IMR-90 (cell line): ENCODE measurements around the gene GNG7. TPM values are rescaled to one million over a fixed set of nuclear protein-coding genes. Genes with fewer than 3 reads are reported as not detected.
"Not testable (repeated sequence)": the region's sequence is repeated elsewhere in the genome, so short reads cannot be mapped to it uniquely, and the experiment has no call there.

Experiments used
- ATAC-seq: fragments of 200-7000 bp; cut with Tn5 transposase; 2 replicates; pipeline ENCODE4 v1.9.1; 2020; ENCODE audit warnings: low read depth, mild to moderate bottlenecking, moderate library complexity
- BruUV-seq: library from RNA; stranded (reverse); fragments of 400-500 nt; replicated peaks from 2 replicates; lab custom pipeline; 2021; lab: Mats Ljungman, UMichigan
- CTCF ChIA-PET: fragments of 300-600 bp; formaldehyde crosslinking; extraction: SDS; loops from one replicate; lab custom pipeline; 2021; ENCODE audit warnings: antibody characterized with exemption; lab: Yijun Ruan, JAX
- POLR2A ChIA-PET: fragments of 300-600 bp; sonication (Branson Sonifier 250); formaldehyde crosslinking; loops from one replicate; lab custom pipeline; 2022; ENCODE audit warnings: antibody characterized with exemption; ENCODE audit not compliant: unreplicated experiment; lab: Charles Lee
- DNase-seq: peaks from one replicate; pipeline ENCODE4 v3.0.0; 2013
- H2AFZ ChIP-seq: replicated peaks from 2 replicates; pipeline ENCODE3; 2013; ENCODE audit warnings: low read length, mild to moderate bottlenecking; ENCODE audit not compliant: poor library complexity
- H2AK5ac ChIP-seq: 2 replicates; pipeline ENCODE4 v1.6.1; 2013; ENCODE audit warnings: low read depth, low read length, inconsistent platforms
- H2AK9ac ChIP-seq: replicated peaks from 2 replicates; pipeline ENCODE3; 2013; ENCODE audit warnings: mild to moderate bottlenecking, low read depth, low read length, moderate library complexity; ENCODE audit not compliant: poor library complexity
- H2BK120ac ChIP-seq: 2 replicates; pipeline ENCODE4 v1.6.1; 2013; ENCODE audit warnings: low read depth, low read length, inconsistent platforms
- H2BK15ac ChIP-seq: 3 replicates; pipeline ENCODE4 v1.6.1; 2013; ENCODE audit warnings: low read depth, low read length, inconsistent platforms
- H2BK20ac ChIP-seq: 2 replicates; pipeline ENCODE4 v1.6.1; 2013; ENCODE audit warnings: low read depth, mild to moderate bottlenecking, inconsistent platforms, low read length, moderate library complexity
- H2BK5ac ChIP-seq: 2 replicates; pipeline ENCODE4 v1.6.1; 2013; ENCODE audit warnings: mild to moderate bottlenecking, low read depth, low read length, inconsistent platforms; ENCODE audit not compliant: poor library complexity, severe bottlenecking
- H3K14ac ChIP-seq: replicated peaks from 2 replicates; pipeline ENCODE4 v1.6.1; 2013; ENCODE audit warnings: low read depth, low read length, inconsistent platforms
- H3K18ac ChIP-seq: 2 replicates; pipeline ENCODE4 v1.6.1; 2013; ENCODE audit warnings: low read depth, low read length, control low read depth
- H3K23ac ChIP-seq: 2 replicates; pipeline ENCODE4 v1.6.1; 2013; ENCODE audit warnings: low read depth, low read length, inconsistent platforms
- H3K27ac ChIP-seq: 2 replicates; pipeline ENCODE4 v1.5.1; 2013; ENCODE audit warnings: mild to moderate bottlenecking, control low read depth, low read length; ENCODE audit not compliant: insufficient read depth
- H3K27me3 ChIP-seq: 2 replicates; pipeline ENCODE4 v1.6.1; 2013; ENCODE audit warnings: low read length; ENCODE audit not compliant: control insufficient read depth, insufficient read depth
- H3K36me3 ChIP-seq: 2 replicates; pipeline ENCODE4 v1.6.1; 2013; ENCODE audit warnings: low read length, mixed read lengths; ENCODE audit not compliant: control insufficient read depth, insufficient read depth
- H3K4ac ChIP-seq: 2 replicates; pipeline ENCODE4 v1.6.1; 2013; ENCODE audit warnings: low read depth, low read length, inconsistent platforms
- H3K4me1 ChIP-seq: 2 replicates; pipeline ENCODE4 v1.6.1; 2013; ENCODE audit warnings: low read length, mixed read lengths; ENCODE audit not compliant: control insufficient read depth, insufficient read depth
- H3K4me2 ChIP-seq: 2 replicates; pipeline ENCODE4 v1.6.1; 2013; ENCODE audit warnings: low read depth, mild to moderate bottlenecking, control low read depth, low read length, moderate library complexity
- H3K4me3 ChIP-seq: 2 replicates; pipeline ENCODE4 v1.5.1; 2013; ENCODE audit warnings: low read depth, mild to moderate bottlenecking, control low read depth, low read length, moderate library complexity; ENCODE audit not compliant: insufficient read depth
- H3K56ac ChIP-seq: 2 replicates; pipeline ENCODE4 v1.6.1; 2013; ENCODE audit warnings: low read length, inconsistent platforms; ENCODE audit not compliant: insufficient read depth; ENCODE audit errors: extremely low read depth
- H3K79me1 ChIP-seq, 2 experiments: 2 replicates each; pipeline ENCODE4 v1.6.1; 2013; ENCODE audit warnings: low read length in 2 of 2, inconsistent platforms in 1 of 2, low read depth in 1 of 2
- H3K9ac ChIP-seq: 2 replicates; pipeline ENCODE4 v1.6.1; 2013; ENCODE audit warnings: low read depth, low read length, control low read depth
- H3K9me1 ChIP-seq: 2 replicates; pipeline ENCODE4 v1.6.1; 2013; ENCODE audit warnings: low read length, inconsistent platforms; ENCODE audit not compliant: insufficient read depth
- H3K9me3 ChIP-seq: 2 replicates; pipeline ENCODE4 v1.6.1; 2013; ENCODE audit warnings: low read length; ENCODE audit not compliant: control insufficient read depth, insufficient read depth
- H4K20me1 ChIP-seq: 2 replicates; pipeline ENCODE4 v1.6.1; 2013; ENCODE audit warnings: low read length, inconsistent platforms; ENCODE audit not compliant: insufficient read depth
- H4K5ac ChIP-seq: 2 replicates; pipeline ENCODE4 v1.6.1; 2013; ENCODE audit warnings: mild to moderate bottlenecking, low read depth, low read length, control low read depth
- H4K8ac ChIP-seq, 2 experiments: 2 replicates each; pipeline ENCODE4 v1.6.1; 2013; ENCODE audit warnings: low read depth in 2 of 2, low read length in 2 of 2, control low read depth in 1 of 2, inconsistent platforms in 1 of 2
- H4K91ac ChIP-seq: 2 replicates; pipeline ENCODE4 v1.6.1; 2013; ENCODE audit warnings: low read depth, low read length, inconsistent platforms; ENCODE audit not compliant: insufficient read depth
- CHD1 ChIP-seq: IDR thresholded peaks from 2 replicates; pipeline ENCODE4 v1.6.1; 2012; ENCODE audit warnings: low read depth, low read length, improper control_type of control experiment
- FOS ChIP-seq: fragments of 150-350 bp; IDR thresholded peaks from 2 replicates; pipeline ENCODE4 v1.6.1; 2016; ENCODE audit warnings: low read depth, low read length
- MAZ ChIP-seq: IDR thresholded peaks from 2 replicates; pipeline ENCODE4 v1.6.1; 2012; ENCODE audit warnings: low read depth, mild to moderate bottlenecking, low read length, improper control_type of control experiment, moderate library complexity, borderline replicate concordance
- RAD21 ChIP-seq: IDR thresholded peaks from 2 replicates; pipeline ENCODE4 v1.6.1; 2012; ENCODE audit warnings: low read length, improper control_type of control experiment
- SMC3 ChIP-seq: fragments of 150-350 bp; IDR thresholded peaks from 2 replicates; pipeline ENCODE4 v1.6.1; 2016; ENCODE audit warnings: low read depth, mild to moderate bottlenecking, antibody characterized with exemption, low read length, moderate library complexity
- WGBS, 2 experiments: methylation state at CpG; one replicate each; pipeline versions ENCODE4 v1.1.5 to v1.1.7; 2013; ENCODE audit warnings: missing lambda C conversion rate in 2 of 2; ENCODE audit not compliant: insufficient read length in 1 of 2; ENCODE audit errors: extremely low coverage in 2 of 2; 5-methylcytosine and 5-hydroxymethylcytosine counted together
- dilution Hi-C: fragments of 300-500 bp; cut with HindIII; formaldehyde crosslinking; loops from one replicate; pipeline ENCODE4 v1.14.3; 2018; ENCODE audit warnings: low sequenced_read_pairs; ENCODE audit not compliant: unreplicated experiment
- in situ Hi-C: fragments of 300-500 bp; cut with MboI; formaldehyde crosslinking; loops from 3 replicates; pipeline ENCODE4 v1.14.3; 2019; ENCODE audit warnings: low sequenced_read_pairs, inconsistent platforms, mixed read lengths
- intact Hi-C: fragments of 100-400 bp; cut with micrococcal nuclease; formaldehyde crosslinking; loops from 2 replicates; pipeline ENCODE4 v1.10.0; 2022
- polyA plus RNA-seq, 3 experiments: library from polyadenylated mRNA; depleted of rRNA; stranded (reverse); fragments of >200 nt; gene quantifications; 2 replicates each; pipeline ENCODE4 v1.2.3, GENCODE V29; 2012; ENCODE audit warnings: low replicate concordance in 1 of 3
- total RNA-seq: library from RNA; depleted of rRNA; stranded (reverse); fragments of >200 nt; gene quantifications from 2 replicates; pipeline ENCODE4 v1.2.3, GENCODE V29; 2012

GNG7 gene
- total and polyA plus RNA-seq, 2 of the 4 experiments (the other 2 are of a cell fraction) = under 0.01 to 0.21 TPM

- TF ChIP-seq MAZ = no peak
- no peak for TF ChIP-seq SMC3
- no peak for TF ChIP-seq CHD1
- TF ChIP-seq FOS = no peak
- no peak for TF ChIP-seq RAD21
Observed at GRCh38 chr19:2653218-2653617, 49.3 kb downstream of the GNG7 start (continued).

GRCh38 chr19:2652504-2653099, 49.9 kb downstream of the GNG7 start:
- no peak overlapping the region for H3K4me2 ChIP-seq
- no peak overlapping the region for H4K91ac ChIP-seq
- DNase-seq = no peak
- H3K23ac ChIP-seq = no peak overlapping the region
- TF ChIP-seq FOS = no peak
- no peak for TF ChIP-seq SMC3
- H3K9me1 ChIP-seq = no peaks in the 10 kb centered on the region
- no peaks in the 10 kb centered on the region for H3K36me3 ChIP-seq
- no peak overlapping the region for H2BK20ac ChIP-seq
- H2BK120ac ChIP-seq = no peak overlapping the region
- H2BK5ac ChIP-seq = no peak overlapping the region
- H4K5ac ChIP-seq = no peak overlapping the region
- no peak overlapping the region for H4K8ac ChIP-seq
- ChIA-PET POLR2A (no interaction called here), CTCF (no interaction called here)
- H3K4me3 ChIP-seq = no peak overlapping the region
- no peak overlapping the region for H3K18ac ChIP-seq
- no peak overlapping the region for H3K4ac ChIP-seq
- no CpG with 5 or more reads among the region's 8 CpGs for WGBS, 2 experiments
- H2AK9ac ChIP-seq = no peak overlapping the region
- no TSS peak for BruUV-seq
- intact Hi-C loops = no loop called here
- dilution Hi-C loops = no loop called here
- no peak overlapping the region for H2AK5ac ChIP-seq
- no peak overlapping the region for H3K14ac ChIP-seq
- H3K79me1 ChIP-seq = no peaks in the 10 kb centered on the region
- H2BK15ac ChIP-seq = no peak overlapping the region
- H3K9ac ChIP-seq = no peak overlapping the region
- in situ Hi-C loops = no loop called here
- H3K56ac ChIP-seq = no peak overlapping the region
- no peak overlapping the region for H3K27ac ChIP-seq
- no peak for ATAC-seq
- no peaks in the 10 kb centered on the region for H3K9me3 ChIP-seq
- H4K20me1 ChIP-seq = no peaks in the 10 kb centered on the region
- no peak overlapping the region for H2AFZ ChIP-seq
- H3K4me1 ChIP-seq = peaks cover 2% of the 10 kb centered on the region; the same call in 1 of the 2 replicates
- H3K27me3 ChIP-seq = peaks cover 34% of the 10 kb centered on the region

- H2AFZ ChIP-seq, H2AK9ac ChIP-seq, in situ Hi-C loops, H3K4me1 ChIP-seq, intact Hi-C loops, BruUV-seq, H3K27ac ChIP-seq, H3K79me1 ChIP-seq, H2BK5ac ChIP-seq, H3K36me3 ChIP-seq, POLR2A ChIA-PET, dilution Hi-C loops, H4K91ac ChIP-seq, H3K4me2 ChIP-seq, H3K56ac ChIP-seq, H4K5ac ChIP-seq, H3K9ac ChIP-seq, H2BK20ac ChIP-seq, ATAC-seq, DNase-seq, H3K4ac ChIP-seq, H2BK15ac ChIP-seq, H3K9me1 ChIP-seq, H2BK120ac ChIP-seq, H3K9me3 ChIP-seq, CTCF ChIA-PET, H3K4me3 ChIP-seq, H4K20me1 ChIP-seq, H4K8ac ChIP-seq, H3K18ac ChIP-seq, H2AK5ac ChIP-seq, H3K14ac ChIP-seq, H3K23ac ChIP-seq: not testable (repeated sequence)
- peaks cover 32% of the 10 kb centered on the region for H3K27me3 ChIP-seq
- 71% methylated on average over 1 of the region's 7 CpGs; no CpG with 5 or more reads in 1 of the 2 experiments for WGBS, 2 experiments
Observed at GRCh38 chr19:2651002-2651733, 51.3 kb downstream of the GNG7 start.
